GM21529 (cell line): ENCODE measurements around the gene ENAH.
"Not testable (repeated sequence)": the region's sequence is repeated elsewhere in the genome, so short reads cannot be mapped to it uniquely, and the experiment has no call there.

Source experiments
- ATAC-seq: cut with Tn5 transposase; IDR thresholded peaks from one replicate; pipeline ENCODE4 v1.9.1; 2021; ENCODE audit not compliant: unreplicated experiment

The ENAH gene

DNA sequence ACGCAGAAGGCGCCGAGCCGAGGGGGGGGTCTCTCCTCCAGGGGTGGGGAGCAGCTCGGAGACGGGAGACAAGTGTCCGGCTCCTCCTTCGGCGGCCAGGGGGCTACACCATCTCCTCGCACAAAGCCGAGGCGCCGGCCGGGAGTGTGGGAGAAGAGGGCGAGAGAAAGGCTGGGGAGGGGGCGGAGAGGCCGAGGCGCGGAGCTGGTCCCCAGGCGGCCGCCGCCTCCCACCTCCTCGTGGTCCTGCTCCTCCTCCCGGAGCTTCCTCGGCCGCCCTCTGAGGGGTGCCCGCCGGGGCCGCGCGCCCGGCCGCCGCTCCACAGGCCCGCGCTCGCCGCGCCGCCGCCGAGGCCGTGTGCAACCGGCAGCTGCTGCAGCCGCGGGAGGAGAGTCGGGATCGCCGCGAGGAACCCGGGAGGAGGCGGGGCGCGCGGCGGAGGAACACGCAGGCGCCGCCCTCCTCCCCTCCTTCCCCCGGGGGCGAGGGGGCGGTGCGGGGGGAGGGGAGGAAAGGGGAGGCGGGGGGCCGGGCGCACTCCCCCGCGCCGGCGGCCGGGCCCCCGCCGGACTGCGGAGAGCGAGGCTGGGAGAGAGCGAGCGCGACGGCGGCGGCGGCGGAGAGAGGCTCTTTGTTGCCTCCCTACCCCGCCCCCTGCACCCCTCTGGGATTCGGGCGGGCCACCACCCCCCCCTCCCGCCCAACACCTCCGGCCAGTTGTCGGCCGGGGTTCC lies at the start of gene ENAH:
Gene ENAH (minus strand): TSS at position 395 of the 734 bp plus-strand sequence. CDS start 433 bp downstream, outside the sequence.
- ATAC-seq = peak; percentile 78

DNA sequence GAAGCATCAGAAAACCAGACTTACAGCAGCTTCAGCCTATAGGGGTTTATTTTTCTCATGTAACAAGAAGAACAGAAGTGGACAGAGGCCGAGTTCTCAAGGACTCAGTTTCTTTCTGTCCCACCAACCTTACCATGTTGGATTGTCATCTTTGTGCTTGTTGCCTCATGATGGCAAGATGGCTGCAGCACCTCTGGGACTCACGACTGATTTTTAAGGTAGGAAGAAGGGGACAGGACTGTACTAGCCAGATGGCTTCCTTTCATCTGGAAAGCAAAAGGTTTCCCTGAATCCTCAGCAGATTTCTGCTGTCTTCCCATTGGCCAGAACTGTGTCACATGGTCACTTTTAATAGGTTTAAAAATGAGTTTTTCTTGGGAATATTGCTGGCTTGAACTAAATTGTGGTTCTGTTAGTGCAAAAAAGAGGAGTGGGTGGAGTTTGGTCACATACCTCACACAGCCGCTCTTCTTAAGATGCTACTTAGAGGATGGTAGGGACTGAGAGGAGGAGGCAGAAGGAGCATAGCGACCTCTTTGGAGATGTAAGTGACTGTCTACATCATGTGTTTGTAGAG lies 48.1 kb upstream of the ENAH start:
- ATAC-seq = no peak

DNA sequence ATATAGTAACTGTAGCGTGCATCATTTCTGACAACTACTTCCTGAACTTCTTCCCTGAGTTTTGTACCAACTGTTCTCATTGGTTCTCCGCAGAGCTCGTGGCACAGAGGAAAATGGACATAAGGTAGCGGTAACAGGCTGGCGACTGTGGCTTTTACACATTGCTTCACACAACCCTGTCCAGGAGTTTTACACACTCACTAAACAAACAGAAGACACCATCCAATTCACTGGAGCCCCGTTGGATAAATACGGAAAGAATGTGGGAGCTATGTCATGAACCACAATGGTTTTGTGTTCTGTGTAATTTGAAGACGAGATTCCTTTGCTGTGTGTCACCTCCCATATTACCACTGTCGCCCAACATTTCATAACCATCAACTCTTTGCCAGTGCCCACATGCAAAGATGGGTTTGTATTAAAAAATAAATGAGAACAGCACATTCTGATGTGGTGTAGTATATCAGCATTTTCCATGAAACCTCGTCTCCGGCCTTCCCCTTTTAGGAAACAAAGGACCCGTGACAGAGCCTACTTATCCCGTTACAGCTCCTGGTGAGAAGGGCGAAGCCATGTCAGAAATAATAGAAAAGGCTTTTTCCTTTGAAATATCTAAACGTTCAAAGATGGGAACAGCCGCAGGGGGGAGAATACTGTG lies 47.4 kb upstream of the ENAH start:
- no peak for ATAC-seq

DNA sequence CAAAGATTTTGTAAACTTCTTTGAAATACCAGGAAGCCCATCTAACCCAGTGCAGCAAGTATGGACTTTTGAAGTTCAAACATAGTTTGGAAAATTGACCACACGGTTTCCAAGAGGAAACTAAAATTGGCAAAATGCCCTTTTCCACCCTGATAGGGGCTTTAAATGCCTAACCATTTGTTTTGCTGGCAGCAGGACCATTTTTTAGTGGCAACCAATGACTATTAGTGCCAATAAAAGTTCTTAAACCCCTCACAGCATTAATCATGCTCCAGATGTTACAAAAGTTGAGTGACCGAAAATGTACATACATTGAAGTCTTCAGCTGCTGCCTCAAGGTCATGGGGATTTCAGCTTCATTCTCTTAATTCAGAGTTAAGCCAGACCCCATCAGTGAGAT lies 46.4 kb upstream of the ENAH start:
- ATAC-seq = no peak

DNA sequence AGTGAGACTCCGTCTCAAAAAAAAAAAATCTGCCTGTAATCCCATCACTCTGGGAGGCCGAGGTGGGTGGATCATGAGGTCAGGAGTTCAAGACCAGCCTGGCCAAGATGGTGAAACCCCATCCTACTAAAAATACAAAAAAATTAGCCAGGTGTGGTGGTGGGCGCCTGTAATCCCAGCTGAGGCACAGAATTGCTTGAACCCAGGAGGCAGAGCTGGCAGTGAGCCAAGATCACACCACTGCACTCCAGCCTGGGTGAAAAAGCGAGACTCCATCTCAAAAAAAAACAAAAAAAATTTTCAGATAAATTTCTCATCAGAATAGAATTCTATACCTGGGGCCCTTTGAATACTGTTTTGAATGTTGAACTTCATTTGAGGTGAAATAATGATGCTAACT lies 45.3 kb upstream of the ENAH start:
- ATAC-seq = not testable (repeated sequence)

DNA sequence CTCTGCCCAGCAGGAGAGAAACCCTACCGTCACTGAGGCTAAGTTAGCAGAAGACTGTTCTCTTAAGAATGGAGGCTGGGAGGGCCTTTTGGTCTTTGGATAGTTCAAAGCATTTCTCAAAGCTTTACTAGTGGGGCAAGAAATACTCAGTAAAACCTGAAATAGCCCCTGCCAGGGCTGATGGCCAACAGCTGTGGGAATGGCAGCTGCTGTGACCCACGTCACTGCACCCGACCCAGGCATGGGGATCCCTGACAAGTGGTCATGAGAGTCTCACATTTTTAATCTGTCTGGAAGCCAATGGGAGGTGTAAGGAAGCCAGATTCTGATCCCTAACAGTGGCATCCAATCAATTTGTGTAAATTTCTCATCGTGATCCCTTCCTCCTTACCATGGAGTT lies 44.5 kb upstream of the ENAH start:
- no peak for ATAC-seq

DNA sequence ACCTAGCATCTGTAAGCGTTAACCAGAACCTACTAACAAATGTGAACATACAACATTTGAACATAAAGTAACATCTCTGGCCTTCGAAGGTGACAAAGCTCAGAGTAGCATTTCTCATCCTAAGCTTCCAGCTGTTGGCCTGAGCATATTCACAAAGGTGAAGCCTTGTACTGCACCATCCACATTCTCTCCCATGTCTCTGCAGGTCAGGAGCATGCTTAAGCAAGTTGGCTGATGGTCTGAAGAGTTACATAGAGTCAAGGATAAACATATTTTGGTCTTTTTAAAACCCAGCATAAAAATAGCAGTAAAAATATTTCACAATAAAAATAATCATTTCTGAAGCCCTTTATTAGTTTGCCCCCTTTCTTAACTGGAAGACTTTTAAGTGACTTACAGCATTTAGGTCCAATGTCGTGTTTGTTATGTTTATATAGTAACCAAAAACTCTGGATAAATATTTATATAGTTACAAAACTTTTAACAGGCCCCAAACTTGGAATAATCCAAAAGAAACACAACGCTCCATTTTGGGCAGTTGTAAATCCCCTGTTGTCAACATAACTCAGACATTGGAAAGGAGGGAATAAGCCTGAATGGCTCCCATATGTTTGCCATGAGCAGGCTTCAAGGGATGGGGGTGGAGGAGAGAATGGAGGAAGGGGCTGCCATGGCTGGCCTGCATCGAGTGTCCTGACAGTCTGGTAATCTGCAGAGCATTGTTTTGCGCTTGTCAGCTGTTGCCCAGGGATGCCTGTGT lies 42.8 kb upstream of the ENAH start:
- no peak for ATAC-seq

DNA sequence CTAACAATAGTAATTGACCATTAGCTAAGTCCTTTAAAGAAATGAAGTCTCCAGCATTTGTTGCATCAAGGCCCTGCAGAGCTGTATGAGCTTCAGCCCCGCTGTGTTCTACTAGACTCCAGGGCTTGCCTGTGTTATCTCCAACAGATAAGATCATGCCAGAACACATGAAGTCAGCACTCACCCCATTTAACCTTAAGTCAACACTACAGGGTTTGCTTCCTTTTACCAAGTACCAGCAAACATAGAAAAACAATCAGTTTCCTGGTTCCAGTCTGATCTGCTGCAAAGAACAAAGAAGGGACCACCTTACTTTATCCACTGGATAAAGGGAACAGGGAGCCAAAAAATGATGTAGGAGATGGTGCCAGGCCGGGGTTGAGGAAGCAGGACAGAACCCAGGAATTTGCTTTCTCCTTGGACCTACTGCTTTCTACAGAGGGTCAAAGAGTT lies 41.3 kb upstream of the ENAH start:
- ATAC-seq = no peak

DNA sequence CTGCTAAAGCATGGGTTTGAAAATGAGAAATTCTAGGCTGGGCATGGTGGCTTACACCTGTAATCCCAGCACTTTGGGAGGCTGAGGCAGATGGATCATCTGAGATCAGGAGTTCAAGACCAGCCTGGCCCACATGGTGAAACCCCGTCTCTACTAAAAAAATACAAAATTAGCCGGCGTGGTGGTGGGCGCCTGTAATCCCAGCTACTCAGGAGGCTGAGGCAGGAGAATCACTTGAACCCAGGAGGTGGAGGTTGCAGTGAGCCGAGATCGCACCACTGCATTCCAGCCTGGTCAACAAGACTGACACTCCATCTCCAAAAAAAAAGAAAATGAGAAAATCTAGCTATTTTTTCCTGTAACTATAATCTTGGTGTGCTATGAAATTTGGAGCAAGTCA lies 40.8 kb upstream of the ENAH start:
- ATAC-seq = not testable (repeated sequence)

DNA sequence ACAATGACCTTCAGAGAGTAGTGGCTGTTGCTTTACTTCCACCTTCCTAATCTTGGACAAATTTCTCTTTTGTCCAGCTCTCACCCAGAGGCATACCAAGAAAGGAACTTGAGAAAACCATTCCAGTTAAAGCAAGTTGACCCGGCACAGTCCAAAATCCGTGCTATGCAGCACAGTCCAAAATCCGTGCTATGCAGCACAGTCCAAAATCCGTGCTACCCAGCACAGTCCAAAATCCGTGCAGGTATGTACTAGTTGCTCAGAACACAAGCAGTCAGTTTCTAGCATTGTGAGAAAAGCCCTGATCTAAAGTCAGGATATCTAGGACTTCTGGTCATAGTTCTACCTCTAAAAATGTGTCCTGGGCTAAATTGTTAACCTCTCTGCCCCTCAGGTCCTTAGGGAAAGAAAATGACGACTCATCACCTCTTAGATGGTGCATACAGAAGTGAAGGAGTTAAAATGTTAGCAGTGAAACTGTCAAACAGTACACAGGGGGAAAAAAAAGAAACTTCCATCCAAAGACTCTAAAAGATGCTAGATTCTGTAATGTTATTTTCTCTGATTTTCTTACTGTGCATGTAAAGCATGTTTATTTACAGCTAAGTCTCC lies 40.3 kb upstream of the ENAH start:
- no peak for ATAC-seq

DNA sequence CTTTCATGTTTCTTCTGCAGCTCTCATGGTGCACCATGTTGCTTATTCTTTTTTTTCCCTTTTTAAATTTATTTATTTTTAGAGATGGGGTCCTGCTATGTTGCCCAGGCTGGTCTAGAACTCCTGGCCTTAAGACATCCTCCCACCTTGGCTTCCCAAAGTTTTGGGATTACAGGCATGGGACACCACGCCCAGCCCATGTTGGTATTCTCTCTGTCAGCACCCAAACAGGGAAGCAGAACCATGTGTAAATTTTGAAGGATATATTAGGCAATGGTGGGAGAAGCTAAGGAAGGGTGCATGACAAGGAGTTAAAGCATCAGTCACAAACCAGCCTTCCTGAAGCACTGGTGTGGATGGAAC lies 39.6 kb upstream of the ENAH start:
- no peak for ATAC-seq

DNA sequence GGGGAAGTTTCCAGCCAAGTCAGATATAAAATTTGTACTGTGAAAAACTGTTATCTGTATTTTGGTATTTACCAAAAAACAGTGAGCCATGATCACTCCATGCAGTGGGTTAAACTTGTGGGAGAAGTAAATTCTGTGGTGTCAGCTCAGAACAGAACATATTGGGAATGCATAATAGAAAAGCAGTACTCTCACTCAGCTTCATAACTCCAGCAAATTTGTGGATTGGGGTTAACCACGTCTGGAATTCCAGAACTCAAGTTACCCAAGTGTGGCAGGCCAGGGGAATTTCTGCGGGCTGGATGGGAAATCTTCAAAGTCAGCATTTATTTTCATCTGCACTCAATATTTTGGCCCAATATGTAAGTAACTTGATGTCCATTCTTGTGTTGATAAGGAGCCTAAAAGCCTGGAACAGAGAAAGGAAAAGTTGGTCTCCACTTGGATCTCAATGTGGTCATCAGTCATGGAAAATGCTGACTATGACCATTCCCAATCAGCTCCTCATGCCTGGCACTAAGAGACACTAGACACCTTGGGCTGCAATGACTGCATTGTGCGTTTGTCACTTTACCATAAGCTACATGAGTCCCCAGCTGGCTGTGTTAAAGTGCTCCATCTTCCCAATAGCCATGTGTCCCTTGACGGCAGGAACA lies 39.1 kb upstream of the ENAH start:
- ATAC-seq = no peak

DNA sequence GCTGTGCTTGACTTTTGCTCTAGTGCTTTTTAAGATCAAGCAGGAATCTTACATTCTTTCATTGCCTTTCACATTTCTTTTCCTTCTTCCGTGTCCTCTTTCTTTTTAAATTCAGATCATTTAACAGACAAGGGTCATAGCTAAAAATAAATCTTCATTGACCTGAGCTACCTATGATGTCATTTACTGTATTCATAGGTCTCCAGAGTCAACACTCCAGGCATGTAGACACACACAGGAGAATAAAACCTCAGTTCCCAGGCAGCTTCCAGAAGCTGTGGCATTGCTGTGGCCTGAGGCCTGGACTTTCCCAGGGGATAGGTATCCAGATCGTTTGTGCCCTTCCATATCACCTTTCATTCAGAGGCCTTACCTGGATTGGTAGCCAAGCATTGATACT lies 38.5 kb upstream of the ENAH start:
- no peak for ATAC-seq

DNA sequence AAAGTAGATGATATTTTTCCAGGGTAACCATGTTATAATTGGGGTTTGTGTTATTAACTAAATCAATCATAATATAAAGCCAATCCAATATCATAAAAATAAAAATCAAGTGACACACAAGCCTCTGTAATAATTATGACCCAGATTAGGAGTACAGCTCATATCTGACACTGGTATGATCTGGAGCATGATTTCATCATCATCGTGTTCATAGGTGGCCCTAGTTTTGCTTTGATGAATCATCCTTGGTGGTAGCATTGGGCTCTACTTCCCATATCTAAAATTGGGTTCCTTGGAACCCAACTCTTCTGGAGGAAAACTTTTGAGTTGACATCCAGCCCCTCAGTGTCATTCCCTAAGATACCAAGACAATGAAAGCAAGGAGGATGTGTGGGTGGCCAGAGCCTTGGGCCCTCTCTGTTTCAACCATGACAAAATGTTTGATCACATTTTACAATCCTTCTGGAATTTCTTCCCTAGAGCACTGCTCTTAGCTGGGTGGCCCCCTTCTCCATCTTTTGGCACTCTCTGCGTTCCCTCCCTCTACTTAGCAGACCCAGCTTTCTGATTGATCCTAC lies 37.0 kb upstream of the ENAH start:
- ATAC-seq = no peak

DNA sequence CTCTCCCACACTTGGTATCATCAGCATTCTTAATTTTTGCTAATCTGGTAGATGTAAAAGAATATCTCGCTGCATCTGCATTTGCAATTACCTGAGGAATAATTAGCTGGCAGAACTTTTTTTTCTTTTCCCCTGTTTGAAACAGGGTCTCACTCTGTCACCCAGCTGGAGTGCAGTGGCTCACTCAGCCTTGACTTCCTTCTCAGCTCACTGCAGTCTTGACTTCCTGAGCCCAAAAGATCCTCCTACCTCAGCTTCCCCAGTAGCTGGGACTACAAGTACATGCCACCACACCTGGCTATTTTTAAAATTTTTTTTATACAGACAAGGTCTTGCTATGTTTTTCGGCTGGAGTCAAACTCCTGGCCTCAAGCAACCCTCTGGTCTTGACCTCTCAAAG lies 35.4 kb upstream of the ENAH start:
- ATAC-seq = no peak

DNA sequence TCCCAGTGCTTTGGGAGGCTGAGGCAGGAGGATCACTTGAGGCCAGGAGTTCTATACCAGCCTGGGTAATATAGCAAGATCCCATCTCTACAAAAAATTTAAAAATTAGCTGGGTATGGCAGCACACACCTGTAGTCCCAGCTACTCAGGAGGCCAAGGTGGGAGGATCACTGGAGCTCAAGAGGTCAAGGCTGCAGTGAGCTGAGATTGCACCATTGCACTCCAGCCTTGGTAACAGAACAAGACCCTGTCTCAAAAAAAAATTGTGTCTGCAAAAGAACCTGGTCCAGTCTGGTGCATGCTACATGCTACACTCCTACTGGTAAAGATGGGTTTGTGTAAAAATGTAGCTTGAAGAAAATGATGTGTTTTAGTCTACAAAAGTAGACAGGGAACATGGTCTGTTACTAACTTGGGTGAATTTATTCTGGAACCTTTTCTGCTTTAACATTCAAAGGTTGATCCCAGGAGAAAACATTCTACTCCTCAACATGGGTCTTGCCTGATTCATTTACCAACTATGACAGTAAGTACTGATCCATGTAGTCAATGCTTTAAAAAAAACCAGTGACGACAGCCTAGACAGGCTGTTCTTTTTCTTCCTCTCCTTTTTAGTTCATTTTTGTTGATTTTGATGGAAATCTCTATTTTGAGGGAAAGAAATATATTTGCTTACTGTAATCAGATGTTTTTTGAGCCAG lies 32.7 kb upstream of the ENAH start:
- ATAC-seq = no peak

DNA sequence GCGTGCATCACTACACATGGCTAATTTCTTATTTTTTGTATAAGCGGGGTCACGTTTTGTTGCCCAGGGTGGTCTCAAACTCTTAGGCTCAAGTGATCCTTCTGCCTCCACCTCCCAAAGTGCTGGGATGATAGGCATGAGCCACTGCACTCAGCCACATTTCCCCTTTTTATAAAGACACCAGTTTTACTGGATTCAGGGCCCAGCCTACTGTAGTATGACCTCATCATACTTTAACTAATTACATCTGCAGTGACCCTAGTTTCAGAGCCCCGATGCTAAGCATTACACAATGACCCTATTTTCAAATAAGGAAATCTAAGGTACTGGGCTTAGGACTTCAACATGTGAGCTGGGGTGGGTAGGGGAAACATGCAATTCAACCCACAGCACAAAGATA lies 31.8 kb upstream of the ENAH start:
- ATAC-seq = no peak

DNA sequence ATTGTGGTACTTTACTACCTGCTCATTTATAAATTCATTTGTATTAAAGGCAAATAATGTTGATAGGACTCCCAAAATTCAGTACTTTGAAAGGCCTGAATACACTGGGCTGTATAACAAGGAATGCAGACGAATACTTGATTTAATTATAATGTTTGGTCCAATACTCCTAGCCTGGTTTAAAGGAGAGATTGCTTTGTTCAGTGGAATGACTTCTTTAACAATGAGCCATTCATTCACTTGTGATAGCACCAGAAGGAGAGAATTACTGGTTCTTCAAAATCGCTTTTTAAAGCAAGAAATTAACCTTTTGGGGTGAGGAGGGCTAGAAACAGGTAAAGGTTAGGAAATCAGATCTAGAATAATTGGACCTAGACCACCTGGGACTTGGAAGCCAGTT lies 28.3 kb upstream of the ENAH start:
- ATAC-seq = no peak

DNA sequence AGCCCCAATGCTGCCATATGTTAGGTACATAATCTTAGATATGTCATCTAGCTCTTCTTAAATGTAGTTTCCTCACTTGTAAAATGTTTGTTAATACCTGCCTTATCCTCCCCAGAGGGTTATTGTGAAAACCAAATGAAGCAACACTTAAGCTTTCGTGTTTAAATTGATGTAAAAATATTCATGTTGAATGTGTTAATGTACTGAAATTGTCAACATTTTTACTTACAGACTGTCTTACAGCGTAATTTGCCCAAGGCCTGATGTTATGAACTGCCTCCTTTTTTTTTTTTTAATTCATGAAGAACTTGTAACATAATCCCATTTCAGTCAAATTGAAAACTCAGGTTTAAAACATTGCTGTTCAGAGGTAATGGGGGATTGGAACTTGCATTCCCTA lies 25.6 kb upstream of the ENAH start:
- ATAC-seq = no peak
